Mucosa of descending colon (tissue), 3 donors: ENCODE data around the gene CCNYL1. TPM values are rescaled to one million over a fixed set of nuclear protein-coding genes. Genes with fewer than 3 reads are reported as not detected.
A peak's percentile ranks its signal among the peaks of the same experiment; 100 is the strongest.

ENCODE experiments used
- ATAC-seq: fragments of 200-7000 bp; cut with Tn5 transposase; one replicate; pipeline ENCODE4 v1.9.1; 2020; ENCODE audit warnings: mild to moderate bottlenecking, moderate library complexity
- DNase-seq, 3 donors: peaks; one replicate each; pipeline ENCODE4 v3.0.0-alpha.2; 2020
- H3K36me3 ChIP-seq: fragments of 200-600 bp; one replicate; pipeline ENCODE4 v1.8.0; 2021; ENCODE audit warnings: low read depth, mild to moderate bottlenecking
- H3K4me1 ChIP-seq: fragments of 200-600 bp; one replicate; pipeline ENCODE4 v1.8.0; 2021; ENCODE audit warnings: low read depth, mild to moderate bottlenecking
- H3K4me3 ChIP-seq: fragments of 200-600 bp; one replicate; pipeline ENCODE4 v1.8.0; 2021; ENCODE audit warnings: mild to moderate bottlenecking
- H3K9me3 ChIP-seq: fragments of 200-600 bp; one replicate; pipeline ENCODE4 v1.8.0; 2021; ENCODE audit warnings: mild to moderate bottlenecking
- CTCF ChIP-seq: fragments of 200-600 bp; IDR thresholded peaks from one replicate; pipeline ENCODE4 v1.8.0; 2022; ENCODE audit warnings: antibody characterized with exemption, mild to moderate bottlenecking
- intact Hi-C, 2 donors: fragments of 100-400 bp; cut with DNase I in 1 of 2; cut with micrococcal nuclease in 1 of 2; formaldehyde crosslinking; loops; one replicate each; pipeline versions ENCODE4 v1.11.0 to v1.11.1; 2022; cut with DNase I, micrococcal nuclease
- total RNA-seq, 3 donors: library from RNA; stranded (reverse); fragmentation: NEBNext Ultra II Directional in 2 of 3; extraction: Animal tissue kit (Norgen Biotek cat#: 25700) in 2 of 3; gene quantifications; one replicate each; pipeline versions ENCODE4 v1.2.1 to v1.2.4, GENCODE V29; 2021 to 2023
- donor health status: DM: no; HTN: no; CAD: no; lungs with moderate emphysema.
- donor health status: DM: no; HTN: no; CAD: no.
- donor health status: DM: no; HTN: yes; CAD: no.

The CCNYL1 gene
- total RNA-seq, 3 donors from 2014 or later, result 27.8 to 53.9 (median 32.0) TPM

- no peak for DNase-seq
- ATAC-seq, result peak; percentile 87
- Histone ChIP-seq H3K9me3 (no peaks in the 10 kb centered on the region), H3K36me3 (no peaks in the 10 kb centered on the region), H3K4me3 (no peak overlapping the region), H3K4me1 (peaks cover 10% of the 10 kb centered on the region)
- intact Hi-C loops, result no loop called here
- TF ChIP-seq CTCF, result no peak
Measured at GRCh38 chr2:207792244-207792785, 80.9 kb downstream of the CCNYL1 start.

- intact Hi-C loops, result no loop called here
- Histone ChIP-seq H3K4me1 (peaks cover 12% of the 10 kb centered on the region), H3K36me3 (no peaks in the 10 kb centered on the region), H3K9me3 (no peaks in the 10 kb centered on the region), H3K4me3 (no peak overlapping the region)
- ATAC-seq (peak; percentile 86), DNase-seq (peak; percentile 66 to 74 (median 67))
- TF ChIP-seq CTCF, result no peak
Measured at GRCh38 chr2:207796585-207797350, 85.3 kb downstream of the CCNYL1 start.

- DNase-seq (no peak), ATAC-seq (no peak)
- H3K9me3 ChIP-seq, result no peaks in the 10 kb centered on the region
- H3K4me3 ChIP-seq, result no peak overlapping the region
- TF ChIP-seq CTCF, result no peak
- intact Hi-C loops, result no loop called here
- peaks cover 19% of the 10 kb centered on the region for H3K4me1 ChIP-seq
- no peaks in the 10 kb centered on the region for H3K36me3 ChIP-seq
Measured at GRCh38 chr2:207801259-207801658, 89.8 kb downstream of the CCNYL1 start.

- ATAC-seq (peak; percentile 97), DNase-seq (peak in 1 of 3 donors; percentile 68)
- H3K36me3 ChIP-seq, result no peaks in the 10 kb centered on the region
- peaks cover 8% of the 10 kb centered on the region for H3K4me1 ChIP-seq
- no peaks in the 10 kb centered on the region for H3K9me3 ChIP-seq
- no peak overlapping the region for H3K4me3 ChIP-seq
- no peak for TF ChIP-seq CTCF
- intact Hi-C loops, result no loop called here
Measured at GRCh38 chr2:207802650-207803049, 91.2 kb downstream of the CCNYL1 start.

Other genes starting within 250 kb of the CCNYL1 start
- gene CREB1, start 181.7 kb upstream of the CCNYL1 start, total RNA-seq, result 10 to 100 TPM; 51.1 to 65.0 (median 53.3) TPM
- 10 to 100 TPM in 2 of 3 donors, 1 to 10 TPM in 1; 9.6 to 21.5 (median 15.2) TPM for gene METTL21A, start 86.2 kb upstream of the CCNYL1 start, total RNA-seq
- 100 to 1,000 TPM in 2 of 3 donors, 10 to 100 TPM in 1; 89.9 to 140 (median 125) TPM for gene FZD5, start 58.3 kb downstream of the CCNYL1 start, total RNA-seq